Breast epithelium (tissue), 3 donors: ENCODE results near the gene CDH18.

Experiments
- POLR2A ChIP-seq: fragments of 450-650 bp; IDR thresholded peaks from one replicate; pipeline ENCODE4 v1.6.1; 2016; ENCODE audit warnings: antibody characterized with exemption, mild to moderate bottlenecking, moderate library complexity
- TF ChIP-seq, protein P1 (sequence below), 3 donors: fragments of 450-650 bp; IDR thresholded peaks; one replicate each; pipeline ENCODE4 v1.5.1; 2016 to 2017; ENCODE audit warnings: antibody characterized with exemption in 3 of 3, mild to moderate bottlenecking in 3 of 3, moderate library complexity in 3 of 3

DNA sequence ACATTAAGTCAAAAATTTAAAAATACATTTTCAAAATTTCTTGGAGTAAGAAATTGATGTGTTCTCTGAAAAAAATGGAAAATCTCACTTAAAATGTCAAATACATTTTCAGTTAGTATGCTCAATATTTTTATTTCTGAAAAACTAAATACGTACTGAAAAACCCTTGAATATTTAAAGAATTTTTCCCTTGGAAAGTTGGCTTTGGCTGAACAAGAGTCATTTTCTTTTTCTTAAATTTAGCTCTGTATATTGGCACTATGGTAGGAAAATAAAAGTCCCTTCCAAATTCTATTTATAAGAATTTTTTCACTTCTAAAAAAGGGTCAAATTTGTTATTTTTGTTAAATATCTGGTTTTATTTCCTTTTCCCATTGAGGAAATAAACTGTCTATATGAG, 29.0 kb upstream of the CDH18 start:
- TF ChIP-seq, protein P1, sequence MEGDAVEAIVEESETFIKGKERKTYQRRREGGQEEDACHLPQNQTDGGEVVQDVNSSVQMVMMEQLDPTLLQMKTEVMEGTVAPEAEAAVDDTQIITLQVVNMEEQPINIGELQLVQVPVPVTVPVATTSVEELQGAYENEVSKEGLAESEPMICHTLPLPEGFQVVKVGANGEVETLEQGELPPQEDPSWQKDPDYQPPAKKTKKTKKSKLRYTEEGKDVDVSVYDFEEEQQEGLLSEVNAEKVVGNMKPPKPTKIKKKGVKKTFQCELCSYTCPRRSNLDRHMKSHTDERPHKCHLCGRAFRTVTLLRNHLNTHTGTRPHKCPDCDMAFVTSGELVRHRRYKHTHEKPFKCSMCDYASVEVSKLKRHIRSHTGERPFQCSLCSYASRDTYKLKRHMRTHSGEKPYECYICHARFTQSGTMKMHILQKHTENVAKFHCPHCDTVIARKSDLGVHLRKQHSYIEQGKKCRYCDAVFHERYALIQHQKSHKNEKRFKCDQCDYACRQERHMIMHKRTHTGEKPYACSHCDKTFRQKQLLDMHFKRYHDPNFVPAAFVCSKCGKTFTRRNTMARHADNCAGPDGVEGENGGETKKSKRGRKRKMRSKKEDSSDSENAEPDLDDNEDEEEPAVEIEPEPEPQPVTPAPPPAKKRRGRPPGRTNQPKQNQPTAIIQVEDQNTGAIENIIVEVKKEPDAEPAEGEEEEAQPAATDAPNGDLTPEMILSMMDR (IDR thresholded peaks at IDR 0.05): no peak
- TF ChIP-seq POLR2A: no peak
